Colonic mucosa (tissue), 4 donors: Measurements from ENCODE around the gene NSDHL. TPM values are rescaled to one million over a fixed set of nuclear protein-coding genes. Genes with fewer than 3 reads are reported as not detected.
"Not testable (repeated sequence)": the region's sequence is repeated elsewhere in the genome, so short reads cannot be mapped to it uniquely, and the experiment has no call there.

ENCODE experiments used
- DNase-seq: peaks from one replicate; pipeline ENCODE4 v3.0.0-alpha.2; 2020
- H3K27ac ChIP-seq: fragments of 200-600 bp; one replicate; pipeline ENCODE4 v1.8.0; 2021
- H3K27me3 ChIP-seq: fragments of 200-600 bp; one replicate; pipeline ENCODE4 v1.8.0; 2021
- H3K36me3 ChIP-seq: fragments of 200-600 bp; one replicate; pipeline ENCODE4 v1.8.0; 2021
- H3K4me1 ChIP-seq: fragments of 200-600 bp; one replicate; pipeline ENCODE4 v1.8.0; 2021; ENCODE audit warnings: mild to moderate bottlenecking
- H3K4me3 ChIP-seq: fragments of 200-600 bp; one replicate; pipeline ENCODE4 v1.8.0; 2021
- H3K9ac ChIP-seq, 2 donors: one replicate each; pipeline ENCODE4 v1.7.0; 2013; ENCODE audit warnings: control low read depth in 2 of 2, low read depth in 2 of 2, low read length in 2 of 2
- H3K9me3 ChIP-seq: fragments of 200-600 bp; one replicate; pipeline ENCODE4 v1.8.0; 2021
- CTCF ChIP-seq: fragments of 200-600 bp; IDR thresholded peaks from one replicate; pipeline ENCODE4 v1.8.0; 2022; ENCODE audit warnings: antibody characterized with exemption, mild to moderate bottlenecking
- intact Hi-C: fragments of 100-400 bp; cut with DNase I; formaldehyde crosslinking; loops from one replicate; pipeline ENCODE4 v1.14.1; 2022
- total RNA-seq, 2 donors: library from RNA; stranded (reverse); fragmentation: NEBNext Ultra II Directional in 1 of 2; extraction: Animal tissue kit (Norgen Biotek cat#: 25700) in 1 of 2; gene quantifications; one replicate each; pipeline ENCODE4 v1.2.1, GENCODE V29; 2021
- donor health status: healthy.
- donor health status: DM: no; HTN: no; CAD: no.
- donor health status: DM: no; HTN: no; CAD: no.

The NSDHL gene
- total RNA-seq, 2 donors from 2014 or later, result 25.3 to 28.8 TPM

DNA sequence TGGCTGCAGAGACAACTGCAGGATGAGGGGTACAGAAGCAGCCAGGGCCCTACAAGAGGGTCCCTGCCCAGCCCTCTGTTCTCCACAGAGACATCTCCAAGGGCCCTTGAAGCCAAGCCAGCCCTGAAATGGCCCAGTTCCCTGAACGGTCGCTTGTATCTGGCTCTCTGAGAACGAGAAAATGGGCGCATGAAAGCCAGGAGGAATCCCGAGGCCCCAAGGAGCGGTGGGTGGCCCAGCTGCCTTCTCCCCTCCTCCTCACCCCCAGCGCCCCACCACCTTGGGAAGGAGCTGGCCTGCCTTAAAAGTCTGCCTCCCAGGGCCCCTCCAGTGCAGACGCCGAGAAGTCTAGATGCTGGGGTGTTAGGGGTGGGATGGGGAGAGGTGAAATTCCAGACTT lies 72.7 kb downstream of the NSDHL start:
- Histone ChIP-seq H3K36me3 (no peaks in the 10 kb centered on the region), H3K27me3 (no peaks in the 10 kb centered on the region), H3K9me3 (no peaks in the 10 kb centered on the region), H3K27ac (no peak overlapping the region), H3K4me3 (no peak overlapping the region), H3K9ac (no peak overlapping the region), H3K4me1 (no peaks in the 10 kb centered on the region)
- intact Hi-C loops, result no loop called here
- TF ChIP-seq CTCF, result no peak
- no peak for DNase-seq

DNA sequence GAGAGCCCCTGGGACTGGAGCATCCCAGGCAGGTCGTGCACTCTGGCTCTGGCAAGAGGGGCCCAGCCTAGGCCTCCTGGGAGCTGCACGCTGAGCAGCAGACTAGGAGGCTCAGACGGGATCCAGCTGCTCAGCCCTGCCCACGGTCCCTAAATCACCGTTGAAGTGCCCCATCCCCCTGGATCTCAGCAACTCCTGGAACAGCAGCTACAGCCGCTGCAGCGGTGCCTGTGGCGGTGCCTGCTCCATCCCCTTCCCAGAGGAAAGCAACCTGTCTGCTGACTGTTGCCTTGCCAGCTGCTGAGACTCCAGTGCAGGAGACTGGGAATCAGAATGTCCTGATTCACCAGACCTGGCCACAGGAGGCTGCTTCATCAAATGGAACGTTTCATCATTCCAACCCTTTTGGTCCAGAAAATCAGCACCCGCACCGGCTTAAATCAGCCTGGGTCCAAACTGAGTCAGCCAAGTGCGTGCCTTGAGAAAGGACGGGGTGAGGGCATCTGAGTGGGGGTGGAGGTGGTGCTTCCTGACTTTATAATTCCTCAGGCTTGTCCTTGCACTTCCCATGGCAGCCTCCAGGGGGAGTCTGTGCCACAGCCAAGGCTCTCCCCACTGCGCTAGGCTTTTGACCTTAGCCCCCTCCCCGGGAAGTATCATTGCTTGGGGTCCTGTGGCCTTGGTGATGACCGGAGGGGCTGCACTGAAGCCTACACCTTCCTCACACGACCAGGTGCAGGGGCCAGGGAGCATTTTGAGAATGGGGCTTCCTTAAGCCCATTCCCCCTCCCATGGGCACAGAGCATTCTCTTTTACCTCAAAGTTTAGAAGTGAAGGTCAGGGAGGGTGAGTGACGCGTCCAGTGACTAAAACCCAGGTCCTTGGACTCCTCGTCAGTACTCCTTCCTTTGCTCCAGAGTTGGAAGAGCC lies 73.6 kb downstream of the NSDHL start:
- intact Hi-C loops, result no loop called here
- Histone ChIP-seq H3K27me3 (no peaks in the 10 kb centered on the region), H3K4me3 (no peak overlapping the region), H3K36me3 (no peaks in the 10 kb centered on the region), H3K27ac (no peak overlapping the region), H3K9me3 (no peaks in the 10 kb centered on the region), H3K9ac (no peak overlapping the region), H3K4me1 (no peaks in the 10 kb centered on the region)
- peak; percentile 46 for DNase-seq
- peak; percentile 71 for TF ChIP-seq CTCF

DNA sequence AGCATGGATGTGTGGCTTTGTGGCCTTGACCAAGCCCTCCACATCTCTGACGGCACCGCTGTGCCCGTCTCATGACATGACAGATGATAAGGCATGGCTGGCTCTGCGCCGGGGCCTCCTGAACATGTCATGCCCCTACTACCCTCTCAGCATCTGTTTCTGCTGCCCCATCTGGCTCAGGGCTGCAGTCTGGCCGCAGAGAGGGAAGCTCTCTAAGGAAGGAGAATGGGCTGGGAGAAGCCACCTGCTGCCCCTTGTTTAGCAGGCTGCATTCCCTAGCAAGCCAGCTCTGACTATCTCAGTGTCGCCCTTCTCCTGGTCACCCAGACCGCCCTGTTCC lies 74.2 kb downstream of the NSDHL start:
- no peaks in the 10 kb centered on the region for H3K27me3 ChIP-seq
- no peak for TF ChIP-seq CTCF
- intact Hi-C loops, result no loop called here
- no peak overlapping the region for H3K9ac ChIP-seq
- no peak overlapping the region for H3K4me3 ChIP-seq
- H3K27ac ChIP-seq, result no peak overlapping the region
- H3K9me3 ChIP-seq, result no peaks in the 10 kb centered on the region
- no peaks in the 10 kb centered on the region for H3K36me3 ChIP-seq
- no peak for DNase-seq
- H3K4me1 ChIP-seq, result no peaks in the 10 kb centered on the region

- H3K4me1 ChIP-seq, result no peaks in the 10 kb centered on the region
- H3K9ac ChIP-seq, result no peak overlapping the region
- H3K4me3 ChIP-seq, result no peak overlapping the region
- no peak for DNase-seq
- intact Hi-C loops, result no loop called here
- H3K27me3 ChIP-seq, result no peaks in the 10 kb centered on the region
- no peaks in the 10 kb centered on the region for H3K36me3 ChIP-seq
- H3K9me3 ChIP-seq, result no peaks in the 10 kb centered on the region
- no peak for TF ChIP-seq CTCF
- H3K27ac ChIP-seq, result no peak overlapping the region
Observed at GRCh38 chrX:152907084-152907651, 76.3 kb downstream of the NSDHL start.

GRCh38 chrX:152908486-152908885 lies 77.6 kb downstream of the NSDHL start:
- no peak for TF ChIP-seq CTCF

GRCh38 chrX:152910018-152910417 lies 79.2 kb downstream of the NSDHL start:
- H3K4me1 ChIP-seq, H3K36me3 ChIP-seq, H3K9ac ChIP-seq, H3K9me3 ChIP-seq, H3K4me3 ChIP-seq, H3K27me3 ChIP-seq, intact Hi-C loops, H3K27ac ChIP-seq, DNase-seq: not testable (repeated sequence)

More at GRCh38 chrX:152908486-152908885, 77.6 kb downstream of the NSDHL start:
- no peak overlapping the region for H3K9ac ChIP-seq
- intact Hi-C loops, result no loop called here
- H3K27me3 ChIP-seq, result no peaks in the 10 kb centered on the region
- no peak overlapping the region for H3K4me3 ChIP-seq
- no peak overlapping the region for H3K27ac ChIP-seq
- no peaks in the 10 kb centered on the region for H3K36me3 ChIP-seq
- H3K9me3 ChIP-seq, result no peaks in the 10 kb centered on the region
- DNase-seq, result no peak
- no peaks in the 10 kb centered on the region for H3K4me1 ChIP-seq
